Adipocyte (in vitro differentiated cells): Measurements from ENCODE around the gene REXO5.
A peak's percentile ranks its signal among the peaks of the same experiment; 100 is the strongest.

Source experiments
- DNase-seq: peaks from one replicate; pipeline ENCODE4 v3.0.0-alpha.2; 2015; ENCODE audit warnings: low read depth
- H3K27me3 ChIP-seq: replicated peaks from 2 replicates; pipeline ENCODE4 v1.7.0; 2013; ENCODE audit warnings: mild to moderate bottlenecking, low read length, moderate library complexity; ENCODE audit not compliant: control insufficient read depth, insufficient read depth
- H3K36me3 ChIP-seq: 2 replicates; pipeline ENCODE4 v1.7.0; 2013; ENCODE audit warnings: low read length, mild to moderate bottlenecking, moderate library complexity; ENCODE audit not compliant: control insufficient read depth, insufficient read depth, severe bottlenecking
- H3K4me1 ChIP-seq: 2 replicates; pipeline ENCODE4 v1.7.0; 2013; ENCODE audit warnings: mild to moderate bottlenecking, low read length, moderate library complexity; ENCODE audit not compliant: control insufficient read depth, insufficient read depth
- H3K4me3 ChIP-seq: 2 replicates; pipeline ENCODE4 v1.7.0; 2013; ENCODE audit warnings: mild to moderate bottlenecking, low read length, moderate library complexity
- H3K9ac ChIP-seq: 2 replicates; pipeline ENCODE4 v1.7.0; 2013; ENCODE audit warnings: mild to moderate bottlenecking, low read length, moderate library complexity
- H3K9me3 ChIP-seq: 2 replicates; pipeline ENCODE4 v1.7.0; 2013; ENCODE audit warnings: mild to moderate bottlenecking, low read length, moderate library complexity; ENCODE audit not compliant: control insufficient read depth

The REXO5 gene

GRCh38 chr16:20830372-20830771 is 24.0 kb downstream of the REXO5 start:
- DNase-seq = no peak
- Histone ChIP-seq H3K9ac (no peak overlapping the region), H3K9me3 (no peaks in the 10 kb centered on the region), H3K4me3 (no peak overlapping the region), H3K4me1 (peaks cover 15% of the 10 kb centered on the region), H3K36me3 (peaks cover 29% of the 10 kb centered on the region), H3K27me3 (no peaks in the 10 kb centered on the region)

- H3K27me3 ChIP-seq = no peaks in the 10 kb centered on the region
- peaks cover 15% of the 10 kb centered on the region for H3K4me1 ChIP-seq
- H3K9ac ChIP-seq = no peak overlapping the region
- H3K4me3 ChIP-seq = no peak overlapping the region
- peaks cover 30% of the 10 kb centered on the region for H3K36me3 ChIP-seq
- no peak for DNase-seq
- peaks cover 4% of the 10 kb centered on the region for H3K9me3 ChIP-seq
These were observed 26.8 kb downstream of the REXO5 start for GRCh38 chr16:20833086-20833485.

GRCh38 chr16:20838240-20838639 is 31.9 kb downstream of the REXO5 start:
- no peaks in the 10 kb centered on the region for H3K4me1 ChIP-seq
- no peak overlapping the region for H3K4me3 ChIP-seq
- no peak for DNase-seq
- no peak overlapping the region for H3K9ac ChIP-seq
- H3K36me3 ChIP-seq = peaks cover 20% of the 10 kb centered on the region
- H3K9me3 ChIP-seq = peaks cover 4% of the 10 kb centered on the region
- no peaks in the 10 kb centered on the region for H3K27me3 ChIP-seq

DNA sequence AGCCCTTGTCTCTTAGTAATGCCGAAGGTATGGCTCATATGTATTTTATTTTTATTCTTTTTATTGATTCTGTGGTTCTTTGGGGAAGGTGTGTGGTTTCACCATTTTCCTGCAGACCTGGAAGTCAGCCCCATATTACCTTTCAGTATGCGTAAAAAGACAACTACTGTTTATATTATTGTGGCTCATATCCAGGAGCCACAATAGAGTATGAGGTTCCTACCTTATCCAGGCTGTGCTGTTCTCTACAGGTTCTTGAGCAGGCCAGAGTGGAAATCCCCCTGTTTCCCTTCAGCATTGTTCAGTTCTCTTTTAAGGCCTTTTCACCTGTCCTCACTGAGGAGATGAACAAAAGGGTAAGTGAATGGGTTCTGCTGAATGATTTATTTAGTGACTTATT is 33.2 kb downstream of the REXO5 start:
- DNase-seq = no peak
- H3K9me3 ChIP-seq = peaks cover 4% of the 10 kb centered on the region
- no peak overlapping the region for H3K4me3 ChIP-seq
- H3K4me1 ChIP-seq = no peaks in the 10 kb centered on the region
- peaks cover 16% of the 10 kb centered on the region for H3K36me3 ChIP-seq
- H3K27me3 ChIP-seq = no peaks in the 10 kb centered on the region
- H3K9ac ChIP-seq = no peak overlapping the region

GRCh38 chr16:20844054-20844453 is 37.7 kb downstream of the REXO5 start:
- H3K4me3 ChIP-seq = no peak overlapping the region
- no peak overlapping the region for H3K9ac ChIP-seq
- H3K4me1 ChIP-seq = peaks cover 1% of the 10 kb centered on the region
- no peaks in the 10 kb centered on the region for H3K36me3 ChIP-seq
- no peaks in the 10 kb centered on the region for H3K27me3 ChIP-seq
- H3K9me3 ChIP-seq = no peaks in the 10 kb centered on the region
- no peak for DNase-seq

GRCh38 chr16:20844588-20844987 is 38.3 kb downstream of the REXO5 start:
- no peaks in the 10 kb centered on the region for H3K27me3 ChIP-seq
- no peaks in the 10 kb centered on the region for H3K9me3 ChIP-seq
- no peak overlapping the region for H3K4me3 ChIP-seq
- peaks cover 6% of the 10 kb centered on the region for H3K4me1 ChIP-seq
- no peaks in the 10 kb centered on the region for H3K36me3 ChIP-seq
- no peak for DNase-seq
- no peak overlapping the region for H3K9ac ChIP-seq

- no peaks in the 10 kb centered on the region for H3K9me3 ChIP-seq
- H3K9ac ChIP-seq = no peak overlapping the region
- H3K27me3 ChIP-seq = no peaks in the 10 kb centered on the region
- H3K36me3 ChIP-seq = peaks cover 5% of the 10 kb centered on the region
- DNase-seq = no peak
- H3K4me3 ChIP-seq = no peak overlapping the region
- H3K4me1 ChIP-seq = peaks cover 21% of the 10 kb centered on the region
These were observed 39.7 kb downstream of the REXO5 start for GRCh38 chr16:20846030-20846429.

GRCh38 chr16:20846551-20846950 is 40.2 kb downstream of the REXO5 start:
- peaks cover 5% of the 10 kb centered on the region for H3K36me3 ChIP-seq

GRCh38 chr16:20847550-20847949 is 41.2 kb downstream of the REXO5 start:
- Histone ChIP-seq H3K36me3 (peaks cover 6% of the 10 kb centered on the region), H3K27me3 (no peaks in the 10 kb centered on the region), H3K9ac (no peak overlapping the region), H3K4me1 (peaks cover 34% of the 10 kb centered on the region), H3K9me3 (no peaks in the 10 kb centered on the region), H3K4me3 (no peak overlapping the region)
- DNase-seq = no peak

More at GRCh38 chr16:20846551-20846950, 40.2 kb downstream of the REXO5 start:
- no peak overlapping the region for H3K4me3 ChIP-seq
- H3K27me3 ChIP-seq = no peaks in the 10 kb centered on the region
- no peak overlapping the region for H3K9ac ChIP-seq
- H3K9me3 ChIP-seq = no peaks in the 10 kb centered on the region
- H3K4me1 ChIP-seq = peaks cover 25% of the 10 kb centered on the region
- DNase-seq = no peak

- Histone ChIP-seq H3K9me3 (no peaks in the 10 kb centered on the region), H3K4me1 (peaks cover 57% of the 10 kb centered on the region), H3K36me3 (peaks cover 24% of the 10 kb centered on the region), H3K9ac (peak overlapping the region; percentile 86), H3K27me3 (no peaks in the 10 kb centered on the region), H3K4me3 (peak overlapping the region; percentile 11)
- DNase-seq = peak; percentile 90
These were observed 43.5 kb downstream of the REXO5 start for GRCh38 chr16:20849589-20850390.

GRCh38 chr16:20850981-20851380 is 44.7 kb downstream of the REXO5 start:
- Histone ChIP-seq H3K4me1 (peaks cover 68% of the 10 kb centered on the region), H3K27me3 (no peaks in the 10 kb centered on the region), H3K9ac (peak overlapping the region; percentile 86), H3K9me3 (no peaks in the 10 kb centered on the region), H3K36me3 (peaks cover 36% of the 10 kb centered on the region), H3K4me3 (peak overlapping the region; percentile 26)
- DNase-seq = no peak

GRCh38 chr16:20851601-20852000 is 45.3 kb downstream of the REXO5 start:
- Histone ChIP-seq H3K9me3 (no peaks in the 10 kb centered on the region), H3K4me3 (peak overlapping the region; percentile 48), H3K9ac (peak overlapping the region; percentile 86), H3K36me3 (peaks cover 43% of the 10 kb centered on the region), H3K4me1 (peaks cover 75% of the 10 kb centered on the region), H3K27me3 (no peaks in the 10 kb centered on the region)
- DNase-seq = peak; percentile 96
